Urinary bladder (tissue), 4 donors: ENCODE measurements around the gene RYR3. TPM values are rescaled to one million over a fixed set of nuclear protein-coding genes. Genes with fewer than 3 reads are reported as not detected.

Experiments
- DNase-seq: peaks from one replicate; pipeline ENCODE4 v3.0.0-alpha.2; 2015; ENCODE audit errors: extremely low spot score
- H3K27ac ChIP-seq: one replicate; pipeline ENCODE4 v1.5.1; 2013; ENCODE audit warnings: low read depth, mild to moderate bottlenecking, moderate library complexity
- H3K36me3 ChIP-seq: one replicate; pipeline ENCODE4 v1.6.1; 2013; ENCODE audit warnings: mild to moderate bottlenecking, moderate library complexity; ENCODE audit not compliant: insufficient read depth
- H3K4me1 ChIP-seq: one replicate; pipeline ENCODE4 v1.6.1; 2013; ENCODE audit warnings: mild to moderate bottlenecking, moderate library complexity; ENCODE audit not compliant: insufficient read depth
- H3K4me3 ChIP-seq: one replicate; pipeline ENCODE4 v1.5.1; 2013; ENCODE audit warnings: low read depth, low read length
- WGBS: extraction: QIAGEN DNeasy Blood & Tissue Kit; methylation state at CpG from one replicate; pipeline ENCODE4 v1.1.7; 2013; 5-methylcytosine and 5-hydroxymethylcytosine counted together
- polyA plus RNA-seq: library from polyadenylated mRNA; stranded (reverse); fragments of 200-250 nt; gene quantifications from one replicate; pipeline ENCODE4 v1.2.3, GENCODE V29; 2013
- total RNA-seq: library from RNA; depleted of rRNA; stranded (reverse); fragments of >200 nt; gene quantifications from one replicate; pipeline ENCODE4 v1.2.3, GENCODE V29; 2014
- donor health status: healthy with polysubstance abuse.
- donor health status: healthy.

The RYR3 gene
- total RNA-seq, result 10.5 TPM
- 5.1 TPM for polyA plus RNA-seq

- no peaks in the 10 kb centered on the region for H3K4me1 ChIP-seq
- no peaks in the 10 kb centered on the region for H3K36me3 ChIP-seq
- peak; percentile 21 for DNase-seq
- under 1% methylated on average over 77 of the region's 84 CpGs for WGBS
- peak within 1 kb of the TSS; percentile 39 for H3K4me3 ChIP-seq
- H3K27ac ChIP-seq, result no peak within 1 kb of the TSS
These were observed at the start of gene RYR3 for GRCh38 chr15:33310481-33311311. TSS of gene RYR3 (plus strand) at chr15:33310967. CDS start at chr15:33311046, 79 bp downstream.

GRCh38 chr15:33262306-33262705 lies 48.5 kb upstream of the RYR3 start:
- Histone ChIP-seq H3K4me3 (no peak overlapping the region), H3K4me1 (no peaks in the 10 kb centered on the region), H3K36me3 (no peaks in the 10 kb centered on the region), H3K27ac (no peak overlapping the region)
- DNase-seq, result no peak
- 44% methylated on average over 2 of the region's 2 CpGs for WGBS

DNA sequence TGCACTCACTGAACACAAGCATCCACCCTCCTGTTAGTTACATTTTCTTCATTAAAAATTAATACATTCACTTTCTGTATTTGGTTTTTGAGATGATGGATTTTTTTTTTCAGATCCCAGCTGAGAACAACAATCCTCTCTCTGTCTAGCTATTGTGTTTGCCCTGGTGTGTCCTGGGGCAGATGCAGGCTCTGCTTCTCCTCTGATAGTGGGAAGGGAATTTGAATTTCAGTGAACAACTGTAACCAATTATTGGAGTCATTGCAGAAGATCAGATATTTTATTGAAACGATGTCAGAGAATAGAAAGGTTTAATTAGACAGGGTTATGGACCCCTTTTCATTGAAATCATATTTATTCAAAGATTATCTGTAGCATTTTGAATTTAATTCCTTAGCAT lies 33.1 kb upstream of the RYR3 start:
- 44% methylated on average over 1 of the region's 1 CpG for WGBS
- Histone ChIP-seq H3K4me1 (no peaks in the 10 kb centered on the region), H3K36me3 (no peaks in the 10 kb centered on the region), H3K27ac (no peak overlapping the region), H3K4me3 (no peak overlapping the region)
- DNase-seq, result no peak

DNA sequence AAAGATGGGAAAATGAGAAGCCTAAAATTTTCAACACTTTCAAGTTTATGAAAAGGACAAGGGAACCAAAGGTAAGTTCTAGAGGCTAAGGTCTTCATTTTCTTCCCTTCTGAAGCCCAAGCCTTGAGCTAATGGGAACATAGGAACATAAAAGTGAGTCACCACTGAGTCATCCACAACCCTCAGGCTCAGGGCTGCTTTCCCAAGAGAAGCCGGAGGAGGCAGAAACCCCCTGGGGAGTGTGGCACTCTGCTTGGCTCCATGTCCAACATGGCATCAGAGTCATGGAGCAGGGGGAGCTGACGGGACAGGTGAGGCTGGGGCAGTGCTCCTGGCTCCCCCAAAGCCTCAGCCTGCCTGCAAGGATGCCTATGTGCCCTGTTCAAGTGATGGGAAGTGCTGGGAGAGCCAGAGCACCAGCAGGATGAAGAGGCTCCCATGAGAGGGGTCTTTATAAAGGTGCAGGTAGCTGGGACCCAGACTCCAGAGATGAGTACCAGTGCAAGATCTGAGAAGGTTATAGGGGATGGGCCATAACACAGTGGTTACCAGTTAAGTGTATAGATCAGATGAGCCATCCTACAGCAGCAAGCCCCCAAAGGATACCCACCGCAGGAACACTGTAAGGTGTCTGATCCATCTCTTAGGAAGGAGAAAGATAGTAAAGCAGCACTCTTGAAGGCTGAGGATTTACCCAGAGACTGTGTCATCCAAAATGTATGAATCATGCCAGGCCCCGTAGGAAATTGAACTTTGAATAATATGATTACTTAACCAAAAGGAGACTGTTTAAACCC lies 31.8 kb upstream of the RYR3 start:
- no peak overlapping the region for H3K27ac ChIP-seq
- H3K36me3 ChIP-seq, result no peaks in the 10 kb centered on the region
- DNase-seq, result no peak
- 69% methylated on average over 4 of the region's 4 CpGs for WGBS
- no peak overlapping the region for H3K4me3 ChIP-seq
- H3K4me1 ChIP-seq, result no peaks in the 10 kb centered on the region

GRCh38 chr15:33279613-33280205 lies 31.1 kb upstream of the RYR3 start:
- H3K36me3 ChIP-seq, result no peaks in the 10 kb centered on the region
- H3K4me3 ChIP-seq, result no peak overlapping the region
- WGBS, result 89% methylated on average over 6 of the region's 6 CpGs
- H3K27ac ChIP-seq, result no peak overlapping the region
- no peak for DNase-seq
- H3K4me1 ChIP-seq, result no peaks in the 10 kb centered on the region

- no peak for DNase-seq
- H3K36me3 ChIP-seq, result no peaks in the 10 kb centered on the region
- H3K4me3 ChIP-seq, result no peak overlapping the region
- no peak overlapping the region for H3K27ac ChIP-seq
- no peaks in the 10 kb centered on the region for H3K4me1 ChIP-seq
- WGBS, result 63% methylated on average over 6 of the region's 6 CpGs
These were observed 28.3 kb upstream of the RYR3 start for GRCh38 chr15:33282226-33283020.

DNA sequence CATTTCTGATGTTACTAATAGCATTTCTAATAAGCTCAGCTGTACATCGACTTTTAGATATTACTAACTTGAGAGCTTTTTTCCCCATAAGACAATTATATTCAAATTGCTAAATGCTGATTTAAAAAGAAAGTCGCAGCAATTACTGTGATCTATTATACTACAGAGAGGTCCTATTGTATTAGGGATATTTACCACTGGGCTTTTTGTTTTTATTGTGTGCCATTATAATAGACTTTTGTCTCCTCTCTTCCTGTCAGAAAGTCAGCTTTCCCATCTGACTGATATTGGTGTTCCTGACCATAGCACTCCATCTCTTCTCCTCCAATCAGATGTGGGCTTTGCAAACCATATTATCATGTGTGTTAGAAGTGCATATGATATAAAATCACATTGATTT lies 27.2 kb upstream of the RYR3 start:
- H3K36me3 ChIP-seq, result no peaks in the 10 kb centered on the region
- no peak overlapping the region for H3K27ac ChIP-seq
- H3K4me1 ChIP-seq, result no peaks in the 10 kb centered on the region
- no peak overlapping the region for H3K4me3 ChIP-seq
- DNase-seq, result no peak
- 90% methylated on average over 2 of the region's 2 CpGs for WGBS

GRCh38 chr15:33284336-33284735 lies 26.4 kb upstream of the RYR3 start:
- Histone ChIP-seq H3K4me1 (no peaks in the 10 kb centered on the region), H3K36me3 (no peaks in the 10 kb centered on the region), H3K4me3 (no peak overlapping the region), H3K27ac (no peak overlapping the region)
- WGBS, result 88% methylated on average over 1 of the region's 1 CpG
- DNase-seq, result no peak

DNA sequence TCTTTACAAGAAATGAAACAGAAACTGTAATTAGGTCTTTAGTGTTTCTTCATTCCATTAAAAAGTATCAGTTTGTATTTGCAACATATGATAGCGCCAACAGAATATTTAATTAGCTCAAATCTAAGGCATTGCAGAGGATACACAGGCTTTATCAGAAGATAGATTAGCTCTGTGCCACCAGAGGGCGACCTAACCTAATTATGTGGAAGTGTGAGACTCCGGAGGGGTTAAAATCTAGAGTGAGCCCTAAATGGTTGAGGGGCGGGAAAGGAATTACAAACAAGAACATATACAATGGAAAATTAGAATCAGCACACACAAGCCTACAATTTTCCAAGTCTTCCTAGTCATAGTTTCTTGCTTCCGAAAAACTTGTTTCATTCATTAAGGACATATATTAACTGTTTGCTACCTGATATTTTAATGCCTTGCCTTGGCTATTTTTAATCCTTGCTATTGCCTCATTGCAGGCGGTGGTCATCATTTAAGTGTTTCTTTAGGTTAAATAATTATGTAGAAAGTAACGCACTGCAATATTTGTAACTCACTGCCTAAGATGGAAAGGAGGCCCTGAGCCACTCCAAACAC lies 18.0 kb upstream of the RYR3 start:
- no peak overlapping the region for H3K27ac ChIP-seq
- H3K36me3 ChIP-seq, result no peaks in the 10 kb centered on the region
- no peak for DNase-seq
- no peaks in the 10 kb centered on the region for H3K4me1 ChIP-seq
- 31% methylated on average over 7 of the region's 7 CpGs for WGBS
- H3K4me3 ChIP-seq, result no peak overlapping the region

DNA sequence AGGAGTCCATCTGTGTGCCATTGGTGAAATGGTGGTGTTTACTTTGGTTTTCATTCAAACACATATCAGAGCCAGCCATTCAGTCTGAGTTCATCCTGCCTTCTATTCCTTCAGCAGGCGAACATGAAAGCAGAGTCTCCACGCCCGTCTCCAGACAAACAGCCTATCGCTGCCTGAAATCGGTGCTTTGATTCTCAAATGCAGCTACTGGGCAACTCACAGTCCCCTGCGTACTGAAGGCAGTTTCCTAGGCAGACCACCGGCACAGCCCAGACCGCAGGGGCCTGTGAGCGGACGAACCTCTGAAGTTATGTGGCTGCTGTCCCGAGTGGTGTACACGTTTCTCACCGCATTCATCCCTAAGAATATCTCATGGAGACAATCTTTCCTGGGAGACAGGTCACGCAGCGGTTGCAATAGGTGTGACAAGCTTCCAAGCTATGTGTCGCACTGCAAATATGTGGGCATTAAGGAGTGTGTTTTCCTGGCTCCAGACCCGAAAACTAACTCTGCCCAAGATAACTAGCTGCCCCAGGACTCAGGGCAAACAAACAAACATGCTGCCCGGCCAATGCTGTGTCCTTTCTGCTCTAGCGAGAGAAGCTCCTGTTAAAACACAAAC lies 16.9 kb upstream of the RYR3 start:
- H3K4me3 ChIP-seq, result no peak overlapping the region

GRCh38 chr15:33296050-33296449 lies 14.7 kb upstream of the RYR3 start:
- DNase-seq, result no peak
- no peak overlapping the region for H3K4me3 ChIP-seq
- H3K4me1 ChIP-seq, result no peaks in the 10 kb centered on the region
- H3K27ac ChIP-seq, result no peak overlapping the region
- H3K36me3 ChIP-seq, result no peaks in the 10 kb centered on the region

More for the DNA sequence above, 16.9 kb upstream of the RYR3 start:
- 66% methylated on average over 19 of the region's 19 CpGs for WGBS
- Histone ChIP-seq H3K4me1 (no peaks in the 10 kb centered on the region), H3K36me3 (no peaks in the 10 kb centered on the region), H3K27ac (no peak overlapping the region)
- no peak for DNase-seq

- no peak for DNase-seq
- 71% methylated on average over 2 of the region's 2 CpGs for WGBS
- Histone ChIP-seq H3K4me3 (no peak overlapping the region), H3K27ac (no peak overlapping the region), H3K4me1 (no peaks in the 10 kb centered on the region), H3K36me3 (no peaks in the 10 kb centered on the region)
These were observed 13.9 kb upstream of the RYR3 start for GRCh38 chr15:33296856-33297255.
